Embryonic facial prominence (tissue), 1 donor: ENCODE results near the gene DDX23.
"Not testable (repeated sequence)": the region's sequence is repeated elsewhere in the genome, so short reads cannot be mapped to it uniquely, and the experiment has no call there.

ENCODE experiments used
- DNase-seq: peaks from one replicate; pipeline ENCODE4 v3.0.0-alpha.2; 2016; ENCODE audit errors: extremely low spot score

Gene DDX23

GRCh38 chr12:48862760-48863159 lies 10.8 kb upstream of the DDX23 start:
- DNase-seq, result no peak

DNA sequence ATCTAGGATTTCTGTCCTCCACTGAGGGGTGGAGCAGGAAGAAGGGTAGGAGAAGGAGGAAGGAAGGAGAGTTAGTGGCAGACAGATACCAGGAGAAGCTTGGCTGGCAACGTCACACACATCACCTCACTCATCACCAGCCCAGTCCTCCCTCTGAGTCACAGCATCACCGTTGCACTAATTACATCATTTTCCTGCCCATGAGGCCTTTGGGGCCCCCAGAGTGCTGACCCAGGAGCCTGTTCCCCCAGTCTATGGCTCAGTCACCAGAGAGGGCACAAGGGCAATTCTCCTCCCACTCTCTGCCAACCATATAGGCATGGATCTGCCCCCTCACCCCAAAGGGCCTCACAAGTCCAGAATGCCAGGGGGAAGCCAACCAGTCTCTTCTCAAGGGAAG lies 9.1 kb upstream of the DDX23 start:
- DNase-seq, result no peak

DNA sequence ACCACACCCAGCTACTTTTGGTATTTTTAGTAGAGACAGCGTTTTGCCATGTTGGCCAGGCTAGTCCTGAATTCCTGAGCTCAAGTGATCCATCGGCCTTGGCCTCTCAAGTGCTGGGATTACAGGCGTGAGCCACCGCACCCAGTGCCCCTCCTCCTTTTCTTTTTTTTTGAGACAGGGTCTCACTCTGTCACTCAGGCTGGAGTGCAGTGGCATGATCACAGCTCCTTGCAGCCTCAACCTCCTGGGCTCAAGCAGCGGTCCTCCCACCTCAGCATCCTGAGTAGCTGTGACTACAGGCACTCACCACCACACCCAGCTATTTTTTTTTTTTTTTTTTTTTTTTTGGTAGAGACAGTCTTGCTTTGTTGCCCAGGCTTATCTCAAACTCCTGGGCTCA lies 8.3 kb upstream of the DDX23 start:
- DNase-seq, result not testable (repeated sequence)

DNA sequence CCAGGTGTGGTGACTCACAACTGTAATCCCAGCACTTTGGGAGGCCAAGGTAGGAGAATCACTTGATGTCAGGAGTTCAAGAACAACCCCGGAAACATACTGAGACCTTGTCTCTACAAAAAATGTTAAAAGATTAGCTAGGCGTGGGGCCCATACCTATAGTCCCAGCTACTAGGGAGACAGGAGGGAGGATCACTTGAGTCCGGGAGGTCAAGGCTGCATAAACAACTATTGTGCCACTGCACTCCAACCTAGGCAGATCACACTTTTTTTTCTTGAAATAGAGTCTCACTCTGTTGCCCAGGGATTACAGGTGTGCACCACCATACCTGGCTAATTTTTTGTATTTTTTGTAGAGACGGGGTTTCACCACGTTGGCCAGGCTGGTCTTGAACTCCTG lies 7.6 kb upstream of the DDX23 start:
- no peak for DNase-seq

DNA sequence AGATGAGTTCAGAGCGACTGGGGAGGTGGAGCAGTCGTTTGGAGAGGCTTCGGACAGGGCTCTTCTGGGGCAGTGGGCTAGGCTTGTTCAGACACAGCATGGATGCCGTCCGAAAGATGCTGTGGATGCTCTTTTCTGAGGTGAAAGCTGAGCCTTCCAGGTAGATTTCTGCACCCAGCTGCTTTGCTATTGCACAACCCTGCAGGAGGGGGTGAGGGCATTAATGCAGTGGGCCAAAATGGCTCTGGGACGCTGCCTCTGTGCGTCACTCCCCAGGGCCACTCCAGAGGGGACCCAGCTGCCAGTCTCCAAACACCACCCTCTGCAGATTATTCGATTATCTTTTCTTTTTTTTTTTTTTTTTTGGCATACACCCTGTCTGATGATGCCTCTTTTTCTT lies 6.1 kb upstream of the DDX23 start:
- DNase-seq, result no peak

GRCh38 chr12:48857278-48857994 lies 5.5 kb upstream of the DDX23 start:
- no peak for DNase-seq

DNA sequence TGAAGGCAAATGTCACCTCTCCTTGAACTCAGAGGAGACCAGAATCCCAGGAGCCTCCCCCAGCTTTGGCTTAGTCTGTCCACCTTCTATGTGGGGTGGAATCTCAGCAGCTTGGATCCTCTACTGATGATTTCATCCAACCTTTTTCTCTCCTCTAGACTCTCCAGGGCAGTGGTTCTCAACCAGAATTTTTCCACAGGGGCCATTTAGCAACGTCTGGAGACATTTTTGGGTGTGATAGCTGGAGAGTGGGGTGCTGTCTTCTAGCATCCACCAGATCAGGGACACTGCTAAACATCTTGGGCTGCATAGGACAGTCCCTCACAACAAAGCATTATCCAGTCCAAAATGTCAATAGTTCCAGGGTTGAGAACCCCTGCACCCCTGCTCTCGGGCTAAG lies 4.4 kb upstream of the DDX23 start:
- DNase-seq, result no peak

DNA sequence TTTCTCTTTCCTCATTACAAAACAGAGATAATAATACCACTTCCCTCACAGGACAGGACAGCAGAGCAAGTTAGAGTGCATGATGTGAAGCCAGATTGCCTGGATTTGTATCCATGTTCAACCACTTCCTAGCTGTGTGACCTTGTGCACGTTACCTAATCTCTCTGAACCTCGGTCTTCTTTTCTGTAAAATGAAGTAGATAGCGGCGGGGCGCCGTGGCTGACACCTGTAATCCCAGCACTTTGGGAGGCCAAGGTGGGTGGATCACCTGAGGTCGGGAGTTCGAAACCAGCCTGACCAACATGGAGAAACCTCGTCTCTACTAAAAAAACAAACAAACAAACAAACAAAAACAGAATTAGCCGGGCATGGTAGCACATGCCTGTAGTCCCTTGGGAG lies 3.0 kb upstream of the DDX23 start:
- DNase-seq, result not testable (repeated sequence)

DNA sequence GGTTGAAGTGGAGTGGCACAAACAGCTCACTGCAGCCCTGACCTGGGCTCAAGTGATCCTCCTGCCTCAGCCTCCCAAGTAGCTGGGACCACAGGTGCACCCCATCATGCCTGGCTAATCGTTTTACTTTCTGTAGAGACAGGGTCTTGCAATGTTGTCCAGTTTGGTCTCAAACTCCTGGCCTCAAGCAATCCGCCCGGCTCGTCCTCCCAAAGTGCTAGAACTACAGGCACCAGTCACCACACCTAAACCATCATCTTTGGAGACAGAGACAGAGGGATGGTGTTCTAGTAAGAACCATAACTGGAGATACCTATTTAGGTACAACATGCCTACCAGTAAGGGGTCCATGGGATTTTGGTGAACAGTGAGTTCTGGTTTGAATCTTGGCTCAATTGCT lies 2.5 kb upstream of the DDX23 start:
- DNase-seq, result no peak

DNA sequence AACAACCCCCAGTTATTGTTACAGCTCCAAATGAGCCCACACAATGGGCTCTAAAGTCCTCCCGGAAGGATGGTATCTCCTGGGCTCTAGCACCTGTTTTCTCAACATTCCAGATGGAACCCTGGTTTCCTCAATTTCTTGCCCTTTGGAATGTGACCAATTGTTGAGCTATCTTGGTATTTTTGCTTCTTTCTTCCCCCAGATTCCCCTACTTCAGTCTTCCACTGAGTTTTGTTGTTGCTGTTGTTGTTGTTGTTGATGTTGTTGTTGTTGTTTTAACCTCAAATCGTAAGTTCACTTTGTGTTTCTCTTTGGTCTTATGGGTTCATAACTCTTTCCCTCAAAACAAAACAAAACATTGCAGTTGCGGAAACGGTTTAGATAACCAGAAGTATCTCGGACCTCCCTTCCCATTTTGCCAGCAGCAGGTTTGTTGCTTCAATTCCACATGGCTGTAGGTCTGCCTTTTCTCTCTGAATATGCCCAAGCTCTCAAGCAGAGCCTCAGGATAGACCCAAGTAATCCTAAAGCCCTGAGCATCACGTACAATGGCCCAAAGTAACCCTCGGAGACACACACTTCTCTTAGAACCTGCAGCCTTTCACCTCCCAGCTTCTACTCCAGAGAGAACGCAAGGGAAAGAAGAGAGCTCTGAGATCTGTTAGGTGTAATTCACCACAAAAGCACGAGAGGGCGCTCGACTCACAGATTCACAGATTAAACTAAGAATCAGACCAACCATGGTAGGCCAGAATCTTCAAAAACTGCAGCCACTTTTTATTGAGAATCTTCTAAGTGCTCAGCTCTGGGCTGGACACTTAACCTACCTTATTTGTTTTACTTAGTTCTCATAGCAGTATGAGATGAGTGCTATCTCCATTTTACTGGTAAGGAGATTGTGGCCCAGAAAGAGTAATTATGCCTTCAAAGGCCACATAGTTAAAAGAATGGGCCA lies 1.0 kb upstream of the DDX23 start:
- peak; percentile 66 for DNase-seq

- not testable (repeated sequence) for DNase-seq
Observed at GRCh38 chr12:48842021-48842420, 9.9 kb downstream of the DDX23 start.

- no peak for DNase-seq
Observed at GRCh38 chr12:48838048-48838447, 13.9 kb downstream of the DDX23 start.

DNA sequence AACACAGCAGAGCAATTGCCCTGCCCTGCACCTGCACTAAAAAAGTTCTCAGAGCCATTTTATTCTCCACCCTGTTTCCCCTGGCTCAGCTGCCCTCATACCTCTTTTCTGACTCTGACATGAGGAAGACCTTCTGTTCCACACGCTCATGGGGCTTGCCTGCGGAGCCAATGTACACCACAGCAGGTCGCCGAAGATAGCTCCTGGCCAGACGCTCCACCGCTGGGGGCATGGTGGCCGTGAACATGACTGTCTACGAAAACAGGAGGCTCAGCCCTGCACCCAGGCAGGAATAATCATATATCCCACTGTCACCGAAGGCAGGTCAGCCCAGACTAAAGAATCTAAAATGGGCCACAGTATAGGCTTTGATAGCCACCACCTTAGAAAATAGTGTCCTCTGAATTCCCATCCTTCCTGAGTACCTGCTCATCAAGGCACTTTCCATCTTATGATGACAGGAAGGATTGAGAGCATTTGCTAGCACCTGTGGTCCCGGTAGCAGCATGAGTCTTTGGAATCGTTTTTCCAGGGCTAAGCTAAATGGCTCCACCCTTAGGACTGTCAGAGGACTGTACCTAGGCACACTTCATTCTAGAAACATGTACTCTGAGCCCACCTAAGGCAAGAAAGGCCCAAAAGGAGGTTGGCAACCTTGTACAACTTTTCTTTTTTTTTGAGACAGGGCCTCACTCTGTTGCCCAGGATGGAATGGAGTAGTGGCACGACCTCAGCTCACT lies 19.5 kb downstream of the DDX23 start:
- DNase-seq, result no peak

- DNase-seq, result no peak
Observed at GRCh38 chr12:48831257-48831656, 20.7 kb downstream of the DDX23 start.

- DNase-seq, result no peak
Observed at GRCh38 chr12:48828841-48829575, 23.0 kb downstream of the DDX23 start.

GRCh38 chr12:48828293-48828692 lies 23.7 kb downstream of the DDX23 start:
- DNase-seq, result no peak

GRCh38 chr12:48827513-48828096 lies 24.4 kb downstream of the DDX23 start:
- DNase-seq, result no peak

GRCh38 chr12:48827026-48827425 lies 24.9 kb downstream of the DDX23 start:
- no peak for DNase-seq

GRCh38 chr12:48826209-48826855 lies 25.6 kb downstream of the DDX23 start:
- DNase-seq, result no peak

GRCh38 chr12:48824905-48825304 lies 27.1 kb downstream of the DDX23 start:
- no peak for DNase-seq

- no peak for DNase-seq
Observed at GRCh38 chr12:48824112-48824511, 27.9 kb downstream of the DDX23 start.
